SK-N-DZ (cell line): ENCODE data around the gene CDC7. TPM values are rescaled to one million over a fixed set of nuclear protein-coding genes. Genes with fewer than 3 reads are reported as not detected.
"Not testable (repeated sequence)": the region's sequence is repeated elsewhere in the genome, so short reads cannot be mapped to it uniquely, and the experiment has no call there.

Source experiments
- DNase-seq: peaks from one replicate; pipeline ENCODE4 v3.0.0-alpha.2; 2015; ENCODE audit warnings: low spot score
- polyA plus RNA-seq, 2 experiments: library from polyadenylated mRNA; depleted of rRNA; stranded (reverse); fragments of >200 nt; gene quantifications; 2 replicates each; pipeline ENCODE4 v1.2.3, GENCODE V29; 2014

Gene CDC7
- 50.6 and 54.7 TPM in 2 replicates for polyA plus RNA-seq (2014; cell fraction: cytosol; rRNA removed)
- 51.4 and 71.3 TPM in 2 replicates for polyA plus RNA-seq (2014; cell fraction: nucleus; rRNA removed)

DNA sequence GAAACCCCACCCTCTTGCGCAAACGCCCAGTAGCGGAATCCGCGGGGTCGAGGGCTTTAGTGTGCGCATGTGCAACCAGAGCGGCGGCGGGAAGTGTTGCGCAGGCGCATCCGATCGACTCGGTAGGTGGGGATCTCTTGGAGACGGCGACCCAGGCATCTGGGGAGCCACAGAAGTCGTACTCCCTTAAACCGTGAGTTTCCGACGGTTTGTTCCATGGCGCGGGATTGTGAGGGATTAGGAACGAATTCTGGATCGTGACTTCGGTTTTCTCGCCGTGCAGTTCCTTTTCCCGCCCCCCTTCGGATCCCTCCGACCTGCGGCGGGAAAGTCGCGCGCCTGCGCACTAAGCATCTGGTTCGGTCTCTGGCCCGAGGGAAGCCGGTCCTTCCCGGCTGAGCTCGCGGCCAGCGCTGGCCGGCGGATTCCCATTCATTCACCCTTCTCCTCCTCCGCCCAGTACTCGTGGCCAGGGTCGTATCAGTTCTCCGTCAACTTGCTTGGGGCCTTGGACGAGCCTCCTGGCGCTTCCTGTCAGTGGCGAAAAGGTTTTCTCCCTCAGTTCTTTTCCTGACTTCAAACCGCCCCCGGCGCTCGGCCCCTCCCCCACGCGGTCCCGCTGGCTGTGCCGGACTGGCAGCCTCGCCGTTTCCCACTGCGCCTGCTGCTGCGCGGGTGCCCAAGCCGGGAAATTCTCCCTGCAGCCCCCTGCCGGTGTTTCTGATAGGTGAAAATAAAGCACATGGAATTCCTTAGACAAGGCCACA lies at the start of gene CDC7:
Gene CDC7 (plus strand): TSS at position 96 of the 767 bp plus-strand sequence. CDS start 866 bp downstream, outside the sequence.
- DNase-seq, result peak; percentile 92

DNA sequence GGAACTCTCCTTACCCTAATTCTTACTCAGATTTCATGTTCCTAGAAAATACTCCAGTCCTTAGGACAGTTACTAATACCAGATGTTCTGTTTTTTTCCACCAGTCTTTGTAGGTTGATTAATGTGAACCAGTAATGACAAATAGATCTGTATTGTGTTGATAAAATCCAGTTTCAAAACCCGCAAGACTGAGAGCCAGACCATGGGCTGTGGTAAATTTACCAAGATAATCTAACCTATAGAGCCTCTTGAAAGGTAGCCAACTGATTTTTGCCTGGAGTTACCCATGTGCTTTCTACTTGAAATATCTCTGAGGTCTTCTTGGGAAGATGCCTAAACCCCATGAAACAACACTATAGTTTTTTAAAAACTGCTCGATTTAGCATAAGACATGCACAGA lies 46.5 kb upstream of the CDC7 start:
- DNase-seq, result no peak

DNA sequence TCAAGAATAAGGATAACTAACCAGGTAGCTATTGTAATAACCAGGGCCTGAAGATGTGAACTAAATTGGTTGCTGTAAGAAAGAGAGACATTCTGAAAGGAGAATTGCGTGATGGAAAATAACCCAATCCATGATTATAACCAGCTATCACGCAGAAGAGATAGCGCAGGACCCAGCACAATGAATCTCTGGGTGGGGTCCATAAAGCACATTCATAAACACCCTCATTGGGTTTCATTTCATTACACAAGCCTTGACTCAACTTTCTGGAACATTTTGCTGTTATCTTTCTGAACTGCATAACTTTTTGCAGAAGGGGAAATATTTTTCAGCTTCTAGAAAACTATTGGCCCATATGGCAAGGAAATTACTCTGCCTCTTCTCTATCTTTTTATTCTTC lies 45.3 kb upstream of the CDC7 start:
- DNase-seq, result no peak

DNA sequence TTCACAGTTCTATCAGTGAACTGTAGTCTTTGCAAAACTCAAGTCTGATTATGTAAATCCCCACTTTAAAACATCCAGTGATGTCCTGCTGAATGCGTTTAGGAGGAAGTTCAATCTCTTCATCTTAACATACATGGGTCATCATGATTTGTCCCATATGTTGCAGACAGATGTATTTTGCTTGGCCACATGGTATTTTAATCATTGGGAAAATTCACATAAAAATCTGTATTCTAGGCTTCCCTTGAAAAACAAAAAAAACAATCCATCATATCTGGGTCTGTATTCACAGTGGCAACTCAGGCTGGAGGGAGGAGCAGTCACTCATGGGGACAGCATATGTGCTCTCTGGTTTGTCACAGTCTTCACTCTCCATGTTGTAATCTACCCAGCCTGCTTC lies 44.8 kb upstream of the CDC7 start:
- DNase-seq, result no peak

DNA sequence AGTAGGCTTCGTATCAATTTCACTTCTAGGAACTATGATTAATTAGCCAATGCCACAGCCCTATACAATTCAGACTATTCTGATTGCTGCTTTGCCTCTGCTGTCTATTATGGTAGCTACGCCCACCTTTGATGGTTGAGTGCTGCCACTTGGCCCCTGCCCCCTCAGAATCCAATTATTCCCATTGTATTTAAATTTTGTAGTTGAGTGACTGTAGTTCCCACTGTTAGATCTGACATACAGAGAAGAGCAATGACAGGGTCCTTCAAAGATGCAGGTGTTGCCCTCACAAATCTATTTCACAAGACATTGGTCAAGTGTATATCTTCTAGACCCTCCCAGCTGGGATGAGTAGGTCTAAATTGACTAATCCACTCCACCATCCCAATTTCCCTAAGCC lies 35.3 kb upstream of the CDC7 start:
- DNase-seq, result not testable (repeated sequence)

DNA sequence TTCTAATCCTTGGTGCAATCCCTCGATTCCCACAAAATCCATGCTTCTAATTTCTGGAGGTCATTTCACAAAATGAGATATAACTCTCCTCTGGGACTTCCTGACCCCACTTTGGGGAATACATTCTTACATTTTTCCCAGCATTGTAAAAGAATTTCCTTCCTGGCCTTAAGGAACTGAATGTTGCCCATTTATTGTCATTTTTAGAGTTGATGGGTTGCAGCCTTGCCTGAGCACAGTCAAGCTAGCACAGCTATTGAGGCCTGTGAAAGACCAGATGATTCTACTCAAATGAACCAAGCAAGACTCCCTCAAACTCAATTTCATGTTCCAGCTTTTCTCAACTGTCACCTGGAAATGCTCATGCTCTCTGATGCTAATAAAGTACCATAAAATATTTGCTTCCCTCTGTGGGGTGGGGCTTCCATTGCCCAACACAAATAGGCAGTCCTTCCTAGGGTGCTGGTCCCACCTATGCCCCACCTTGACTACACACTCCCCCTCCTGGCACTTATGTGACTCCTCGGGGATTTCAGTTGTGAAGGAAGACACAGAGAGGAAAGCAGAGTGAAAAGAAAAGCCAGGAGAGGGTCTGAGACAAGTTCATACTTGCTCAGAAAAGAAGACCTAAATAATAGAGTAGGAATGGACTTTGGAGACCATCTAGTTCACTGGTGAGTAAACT lies 24.0 kb upstream of the CDC7 start:
- DNase-seq, result no peak

DNA sequence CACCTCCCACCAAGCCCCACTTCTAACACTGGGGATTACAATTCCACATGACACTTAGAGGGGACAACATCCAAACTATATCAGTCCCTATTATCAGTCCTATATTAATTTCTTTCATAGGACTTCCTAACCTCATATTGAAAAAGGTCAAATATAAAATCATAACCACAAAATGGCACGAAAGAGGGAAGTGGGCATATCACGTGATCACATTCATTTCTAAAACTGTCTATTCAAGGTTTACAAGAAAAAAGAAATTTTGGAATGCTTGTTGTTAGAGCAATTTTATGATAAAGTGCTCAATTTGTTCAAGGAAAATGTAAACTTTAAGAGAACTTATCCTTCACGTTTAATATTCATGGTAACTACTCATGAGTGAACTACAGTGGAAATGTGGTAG lies 13.2 kb upstream of the CDC7 start:
- DNase-seq, result no peak

DNA sequence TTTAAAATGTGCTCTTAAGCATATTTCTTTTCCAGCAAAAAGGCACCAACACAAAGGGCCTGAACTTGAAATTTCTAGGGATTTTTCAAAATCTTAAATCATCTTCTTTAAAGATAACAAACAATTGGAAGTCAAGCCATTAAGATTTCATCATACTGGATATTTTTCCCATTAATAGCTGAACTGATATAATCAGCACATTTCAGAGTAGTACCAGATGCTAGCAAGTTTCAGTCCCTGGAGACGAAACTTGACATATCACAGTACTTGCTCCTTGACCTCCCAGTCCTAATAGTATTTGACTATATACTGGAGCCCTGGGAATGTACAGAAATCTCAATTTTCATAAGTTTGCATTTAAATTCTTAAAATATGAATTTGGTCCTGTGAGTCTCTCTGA lies 10.2 kb upstream of the CDC7 start:
- peak; percentile 68 for DNase-seq

DNA sequence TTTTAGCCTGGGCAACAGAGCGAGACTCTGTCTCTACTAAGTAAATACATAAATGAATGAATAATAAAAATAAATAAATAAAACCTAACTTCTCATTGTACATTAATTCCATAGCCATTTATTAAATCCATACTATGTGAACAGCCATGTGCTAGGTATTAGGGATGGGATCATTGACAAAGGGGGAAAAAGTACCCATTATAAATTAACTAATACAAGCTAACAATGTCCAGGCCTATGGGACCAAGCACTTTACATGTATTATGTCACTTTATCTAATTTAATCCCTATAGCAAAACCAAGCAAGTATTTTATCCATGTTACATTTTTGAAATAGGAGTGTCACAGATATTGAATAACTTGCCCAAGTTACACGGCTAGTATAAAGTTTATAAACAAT lies 2.6 kb upstream of the CDC7 start:
- DNase-seq, result no peak

DNA sequence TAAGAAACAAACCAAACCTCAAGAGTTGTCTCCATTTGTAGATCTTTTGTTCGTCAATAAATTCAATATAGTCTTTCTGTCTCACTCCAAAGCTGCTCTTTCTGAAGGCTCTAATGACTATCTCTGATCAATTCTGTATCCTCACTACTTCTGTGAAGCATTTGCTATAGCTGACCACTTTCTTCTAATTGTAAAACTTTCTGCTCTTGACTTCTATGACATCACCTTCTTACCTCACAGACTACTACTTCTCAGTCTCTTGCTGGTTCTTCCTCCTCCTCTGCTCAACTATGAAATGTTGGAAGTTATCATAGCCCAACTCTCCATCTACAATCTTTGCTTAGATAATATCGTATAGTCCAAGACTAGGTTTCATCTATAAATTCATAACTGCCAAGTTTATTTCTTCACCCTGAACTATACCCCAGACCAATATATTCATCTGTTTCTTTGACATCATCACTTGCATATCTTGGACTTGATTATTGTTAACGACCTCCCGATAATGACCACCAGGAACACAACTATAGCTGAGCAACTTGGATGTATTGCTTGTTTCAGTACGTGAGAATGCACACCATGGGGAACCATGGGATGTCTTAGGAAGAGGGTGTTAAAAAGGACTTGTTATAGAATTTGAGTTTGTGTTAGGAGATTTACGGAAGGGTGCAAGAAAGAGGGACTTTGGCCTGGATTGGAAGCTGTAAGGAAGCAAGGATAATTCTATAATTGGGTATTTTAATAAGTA lies 2.0 kb upstream of the CDC7 start:
- no peak for DNase-seq

DNA sequence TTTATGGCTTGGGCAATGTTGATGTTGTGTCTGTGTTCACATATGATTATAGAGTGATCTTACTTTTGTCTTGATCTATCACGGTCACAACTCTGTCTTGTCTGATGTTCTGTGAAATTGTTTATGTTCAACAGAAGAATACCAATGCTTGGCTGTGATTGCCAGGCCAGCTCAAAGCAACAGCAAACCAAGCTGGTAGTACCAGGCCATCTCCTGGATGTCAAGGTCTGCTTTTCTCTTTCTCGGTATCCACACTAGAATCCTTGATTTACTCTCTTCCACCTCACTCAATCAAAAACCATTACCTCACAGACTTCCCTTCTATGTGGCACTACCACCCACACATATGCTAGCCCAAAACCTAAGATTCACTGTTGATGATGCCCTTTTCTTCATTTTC lies 1.3 kb upstream of the CDC7 start:
- no peak for DNase-seq

DNA sequence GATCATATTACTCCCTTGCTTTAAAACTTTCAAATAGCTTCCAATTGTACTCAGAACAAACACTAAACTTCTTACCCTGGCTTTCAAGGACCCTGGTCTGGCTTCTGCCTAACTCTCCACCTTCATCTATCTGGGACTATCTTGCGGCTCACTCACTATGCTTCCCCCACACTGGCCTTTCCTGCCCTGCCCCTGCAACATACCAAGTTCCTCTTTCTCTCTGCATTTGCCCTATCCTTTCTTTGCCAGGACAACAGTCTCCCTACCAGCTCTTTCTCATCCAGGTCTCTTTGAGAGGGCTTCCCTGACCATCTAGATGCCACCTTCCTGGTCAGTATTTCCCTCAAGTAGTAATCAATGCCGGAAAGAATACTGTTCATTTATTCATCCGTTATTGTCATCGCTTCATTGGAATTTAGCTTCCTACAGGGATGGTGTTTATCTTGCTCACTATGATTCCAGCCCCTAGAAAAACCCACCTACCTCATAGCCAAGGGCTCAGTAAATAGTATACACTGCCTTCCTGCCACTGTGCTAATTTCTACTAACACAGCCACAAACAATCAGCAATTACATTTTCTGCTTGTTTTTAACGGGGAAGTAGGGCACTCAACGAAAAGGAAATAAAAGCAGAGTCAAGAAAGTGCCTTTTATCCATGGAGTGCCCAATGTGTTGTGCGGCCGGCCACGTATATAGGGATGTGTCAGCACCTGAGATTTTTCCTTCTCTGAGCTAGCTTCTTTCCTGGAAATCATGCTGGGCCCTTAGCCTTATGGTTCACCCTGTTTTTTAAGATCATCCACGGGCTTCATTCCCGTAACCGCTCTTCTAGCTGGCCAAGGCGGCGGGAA lies 521 bp upstream of the CDC7 start:
- DNase-seq, result no peak

DNA sequence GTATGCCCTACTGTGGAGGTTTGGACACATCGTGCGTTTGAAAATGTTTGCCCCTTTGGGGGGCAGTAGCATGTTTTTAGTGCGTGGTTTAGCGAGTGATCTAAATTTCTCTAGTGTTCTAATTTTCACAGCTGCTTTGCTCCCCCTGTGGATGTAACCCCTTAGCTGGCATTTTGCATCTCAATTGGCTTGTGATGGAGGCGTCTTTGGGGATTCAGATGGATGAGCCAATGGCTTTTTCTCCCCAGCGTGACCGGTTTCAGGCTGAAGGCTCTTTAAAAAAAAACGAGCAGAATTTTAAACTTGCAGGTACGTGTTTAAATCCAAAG lies 836 bp downstream of the CDC7 start:
- DNase-seq, result no peak

DNA sequence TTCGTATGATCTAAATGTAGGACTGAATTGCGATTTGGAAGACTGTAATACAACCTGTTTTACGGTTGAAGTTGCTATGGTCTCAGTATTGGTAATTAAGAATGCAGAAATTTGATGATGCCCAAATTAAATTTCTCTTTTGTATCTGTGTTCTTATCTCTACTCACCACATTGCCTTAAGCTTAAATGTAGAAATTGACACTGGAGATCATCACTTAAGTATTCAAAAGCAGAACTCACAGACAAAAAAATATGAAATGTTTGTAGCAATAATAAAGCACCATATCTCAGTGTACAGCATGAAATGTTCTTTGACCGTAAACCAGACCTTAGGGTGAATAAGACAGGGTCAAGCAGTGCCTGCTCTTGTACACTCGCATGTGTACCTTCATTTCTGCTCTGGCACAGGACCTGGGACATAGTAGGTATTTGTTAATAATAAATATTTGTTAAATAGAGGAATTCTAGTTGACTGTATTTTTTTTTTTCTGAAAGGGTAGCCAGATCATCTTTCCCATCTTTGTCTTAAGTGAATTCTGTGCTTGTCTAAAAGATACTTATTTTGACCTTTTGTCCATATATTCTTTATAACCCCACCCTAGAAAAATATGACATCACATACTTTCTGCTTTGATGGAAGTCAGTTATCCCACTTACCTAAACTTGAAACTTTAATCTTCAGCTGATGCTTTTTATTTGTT lies 1.5 kb downstream of the CDC7 start:
- peak; percentile 7 for DNase-seq

DNA sequence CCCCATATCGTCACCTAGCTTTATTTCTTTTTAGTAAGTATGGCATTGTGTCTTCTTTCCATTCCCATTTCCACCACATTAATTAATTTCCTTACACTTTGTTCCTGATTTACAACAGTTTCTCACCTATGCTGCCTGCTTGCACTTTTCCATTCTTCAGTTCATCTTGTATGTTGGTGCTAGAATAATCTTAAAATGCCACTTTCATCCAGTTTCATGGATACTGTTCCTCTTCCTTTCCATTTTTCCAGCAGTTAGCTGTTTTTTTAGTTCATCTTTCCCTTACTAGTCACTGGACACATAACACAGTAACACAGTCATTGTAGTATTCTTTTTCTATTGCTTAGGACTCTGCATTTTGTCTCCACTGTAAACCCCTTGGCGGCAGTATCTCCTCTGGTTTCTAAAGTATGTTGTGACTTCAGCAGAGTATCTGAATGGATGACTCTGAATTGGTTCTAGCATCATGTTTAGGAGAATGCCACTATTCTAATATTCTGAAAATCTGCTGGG lies 2.1 kb downstream of the CDC7 start:
- DNase-seq, result peak; percentile 30

DNA sequence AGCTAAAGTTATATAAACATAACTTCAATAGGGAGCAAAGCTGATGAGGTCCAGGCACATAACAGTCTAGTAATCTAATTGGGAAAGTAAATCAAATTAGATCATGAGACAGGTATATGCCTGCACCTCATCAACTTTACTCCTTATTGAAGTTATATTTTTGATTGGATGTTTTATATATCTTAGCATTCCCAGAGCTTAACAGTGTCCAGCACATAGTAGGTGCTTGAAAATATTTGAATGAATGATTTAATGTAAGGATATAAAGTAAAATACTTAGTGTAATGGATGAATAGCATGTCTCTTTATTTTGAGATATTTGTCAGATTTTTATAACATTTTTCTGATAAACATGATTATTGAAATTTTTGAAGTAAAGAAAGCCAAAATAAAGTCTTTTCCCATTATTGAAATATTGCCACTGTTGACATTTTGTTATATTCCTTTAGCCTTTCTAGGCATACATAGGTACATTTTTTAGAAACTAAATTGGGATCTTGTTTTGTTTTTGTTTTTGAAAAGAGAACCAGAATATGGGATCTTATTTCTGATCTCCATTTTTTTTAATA lies 2.8 kb downstream of the CDC7 start:
- peak; percentile 43 for DNase-seq

DNA sequence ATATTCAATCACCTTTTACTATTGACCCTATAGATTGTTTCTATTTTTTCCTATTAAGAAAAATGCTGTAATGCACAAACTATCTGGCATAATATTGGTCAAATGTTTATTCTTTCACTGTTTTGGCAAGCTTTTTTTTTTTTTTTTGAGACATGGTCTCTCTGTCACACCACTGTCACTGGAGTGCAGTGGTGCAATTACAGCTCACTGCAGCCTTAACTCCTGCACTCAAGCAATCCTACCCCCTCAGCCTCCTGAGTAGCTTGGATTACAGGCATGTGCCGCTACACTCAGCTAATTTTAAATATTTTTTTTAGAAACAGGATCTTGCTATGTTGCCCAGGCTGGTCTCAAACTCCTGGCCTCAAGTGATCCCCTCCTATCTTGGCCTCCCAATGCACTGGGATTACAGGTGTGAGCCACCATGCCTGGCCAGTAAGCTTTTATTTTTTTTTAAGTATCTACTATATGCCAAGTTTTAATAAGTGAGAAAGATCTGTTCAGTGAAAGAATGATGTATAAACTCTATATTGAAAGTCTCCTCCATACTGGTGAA lies 3.4 kb downstream of the CDC7 start:
- no peak for DNase-seq

DNA sequence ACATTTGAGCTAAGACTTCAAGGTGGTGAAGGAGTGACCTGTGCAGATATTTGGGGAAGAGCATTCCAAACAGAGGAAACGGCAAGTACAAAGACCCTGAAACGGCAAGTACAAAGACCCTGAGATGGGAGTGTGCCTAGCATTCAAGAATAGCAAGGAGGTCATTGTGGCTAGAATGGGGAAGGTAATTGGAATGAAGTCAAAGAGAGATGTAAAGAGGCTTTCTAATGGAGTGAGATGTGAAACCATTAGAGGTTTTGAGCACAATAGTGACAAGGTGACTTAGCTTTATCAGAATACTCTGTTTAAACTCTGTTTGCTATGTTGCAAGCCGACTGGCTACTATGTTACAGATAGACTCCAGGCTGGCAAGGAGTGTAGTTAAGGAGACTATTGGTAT lies 4.4 kb downstream of the CDC7 start:
- DNase-seq, result no peak

DNA sequence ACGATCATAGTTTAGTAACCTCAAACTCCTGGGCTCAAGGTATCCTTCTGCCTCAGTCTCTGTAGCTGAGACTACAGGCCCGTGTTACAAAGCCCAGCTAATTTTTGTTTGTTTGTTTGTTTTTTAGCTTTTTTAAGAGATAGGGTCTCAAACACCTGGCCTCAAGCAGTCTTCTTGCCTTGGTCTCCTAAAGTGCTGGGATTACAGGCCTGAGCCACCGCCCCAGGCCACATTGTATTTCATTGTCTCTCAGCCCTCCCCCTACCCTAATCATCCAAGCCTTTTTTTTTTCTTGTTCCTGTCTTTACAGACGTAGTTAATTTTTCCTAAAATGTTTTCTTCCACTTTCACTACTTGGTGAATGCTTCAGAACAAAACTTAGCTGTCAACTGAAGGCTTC lies 5.4 kb downstream of the CDC7 start:
- DNase-seq, result no peak

DNA sequence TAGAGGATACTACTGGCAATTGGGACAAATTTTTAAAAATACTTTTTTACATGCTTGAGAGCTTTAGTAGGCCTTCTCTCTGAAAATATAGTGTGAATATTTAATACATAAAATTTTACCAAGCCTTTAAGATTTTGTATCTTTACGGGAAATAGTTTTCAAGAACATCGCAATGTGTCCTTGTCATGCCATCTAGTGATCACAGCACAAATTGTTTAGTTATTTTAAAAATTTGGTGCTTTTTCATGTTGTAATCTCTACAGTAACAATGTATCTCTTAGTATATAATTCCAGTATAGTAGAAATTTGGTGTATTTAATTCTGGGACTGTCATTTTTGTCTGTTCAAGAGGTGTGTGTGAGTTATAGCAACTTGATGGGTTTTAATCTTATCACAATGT lies 6.7 kb downstream of the CDC7 start:
- DNase-seq, result no peak
